IMR-90 (cell line): ENCODE results near the gene CFAP97D1. TPM values are rescaled to one million over a fixed set of nuclear protein-coding genes. Genes with fewer than 3 reads are reported as not detected.

ENCODE experiments used
- ATAC-seq: fragments of 200-7000 bp; cut with Tn5 transposase; 2 replicates; pipeline ENCODE4 v1.9.1; 2020; ENCODE audit warnings: low read depth, mild to moderate bottlenecking, moderate library complexity
- BruUV-seq: library from RNA; stranded (reverse); fragments of 400-500 nt; replicated peaks from 2 replicates; lab custom pipeline; 2021; lab: Mats Ljungman, UMichigan
- CTCF ChIA-PET: fragments of 300-600 bp; formaldehyde crosslinking; extraction: SDS; loops from one replicate; lab custom pipeline; 2021; ENCODE audit warnings: antibody characterized with exemption; lab: Yijun Ruan, JAX
- POLR2A ChIA-PET: fragments of 300-600 bp; sonication (Branson Sonifier 250); formaldehyde crosslinking; loops from one replicate; lab custom pipeline; 2022; ENCODE audit warnings: antibody characterized with exemption; ENCODE audit not compliant: unreplicated experiment; lab: Charles Lee
- DNase-seq: peaks from one replicate; pipeline ENCODE4 v3.0.0; 2013
- H2AFZ ChIP-seq: replicated peaks from 2 replicates; pipeline ENCODE3; 2013; ENCODE audit warnings: low read length, mild to moderate bottlenecking; ENCODE audit not compliant: poor library complexity
- H2AK5ac ChIP-seq: 2 replicates; pipeline ENCODE4 v1.6.1; 2013; ENCODE audit warnings: low read depth, low read length, inconsistent platforms
- H2AK9ac ChIP-seq: replicated peaks from 2 replicates; pipeline ENCODE3; 2013; ENCODE audit warnings: mild to moderate bottlenecking, low read depth, low read length, moderate library complexity; ENCODE audit not compliant: poor library complexity
- H2BK120ac ChIP-seq: 2 replicates; pipeline ENCODE4 v1.6.1; 2013; ENCODE audit warnings: low read depth, low read length, inconsistent platforms
- H2BK15ac ChIP-seq: 3 replicates; pipeline ENCODE4 v1.6.1; 2013; ENCODE audit warnings: low read depth, low read length, inconsistent platforms
- H2BK20ac ChIP-seq: 2 replicates; pipeline ENCODE4 v1.6.1; 2013; ENCODE audit warnings: low read depth, mild to moderate bottlenecking, inconsistent platforms, low read length, moderate library complexity
- H2BK5ac ChIP-seq: 2 replicates; pipeline ENCODE4 v1.6.1; 2013; ENCODE audit warnings: mild to moderate bottlenecking, low read depth, low read length, inconsistent platforms; ENCODE audit not compliant: poor library complexity, severe bottlenecking
- H3K14ac ChIP-seq: replicated peaks from 2 replicates; pipeline ENCODE4 v1.6.1; 2013; ENCODE audit warnings: low read depth, low read length, inconsistent platforms
- H3K18ac ChIP-seq: 2 replicates; pipeline ENCODE4 v1.6.1; 2013; ENCODE audit warnings: low read depth, low read length, control low read depth
- H3K23ac ChIP-seq: 2 replicates; pipeline ENCODE4 v1.6.1; 2013; ENCODE audit warnings: low read depth, low read length, inconsistent platforms
- H3K27ac ChIP-seq: 2 replicates; pipeline ENCODE4 v1.5.1; 2013; ENCODE audit warnings: mild to moderate bottlenecking, control low read depth, low read length; ENCODE audit not compliant: insufficient read depth
- H3K27me3 ChIP-seq: 2 replicates; pipeline ENCODE4 v1.6.1; 2013; ENCODE audit warnings: low read length; ENCODE audit not compliant: control insufficient read depth, insufficient read depth
- H3K36me3 ChIP-seq: 2 replicates; pipeline ENCODE4 v1.6.1; 2013; ENCODE audit warnings: low read length, mixed read lengths; ENCODE audit not compliant: control insufficient read depth, insufficient read depth
- H3K4ac ChIP-seq: 2 replicates; pipeline ENCODE4 v1.6.1; 2013; ENCODE audit warnings: low read depth, low read length, inconsistent platforms
- H3K4me1 ChIP-seq: 2 replicates; pipeline ENCODE4 v1.6.1; 2013; ENCODE audit warnings: low read length, mixed read lengths; ENCODE audit not compliant: control insufficient read depth, insufficient read depth
- H3K4me2 ChIP-seq: 2 replicates; pipeline ENCODE4 v1.6.1; 2013; ENCODE audit warnings: low read depth, mild to moderate bottlenecking, control low read depth, low read length, moderate library complexity
- H3K4me3 ChIP-seq: 2 replicates; pipeline ENCODE4 v1.5.1; 2013; ENCODE audit warnings: low read depth, mild to moderate bottlenecking, control low read depth, low read length, moderate library complexity; ENCODE audit not compliant: insufficient read depth
- H3K56ac ChIP-seq: 2 replicates; pipeline ENCODE4 v1.6.1; 2013; ENCODE audit warnings: low read length, inconsistent platforms; ENCODE audit not compliant: insufficient read depth; ENCODE audit errors: extremely low read depth
- H3K79me1 ChIP-seq, 2 experiments: 2 replicates each; pipeline ENCODE4 v1.6.1; 2013; ENCODE audit warnings: low read length in 2 of 2, inconsistent platforms in 1 of 2, low read depth in 1 of 2
- H3K9ac ChIP-seq: 2 replicates; pipeline ENCODE4 v1.6.1; 2013; ENCODE audit warnings: low read depth, low read length, control low read depth
- H3K9me1 ChIP-seq: 2 replicates; pipeline ENCODE4 v1.6.1; 2013; ENCODE audit warnings: low read length, inconsistent platforms; ENCODE audit not compliant: insufficient read depth
- H3K9me3 ChIP-seq: 2 replicates; pipeline ENCODE4 v1.6.1; 2013; ENCODE audit warnings: low read length; ENCODE audit not compliant: control insufficient read depth, insufficient read depth
- H4K20me1 ChIP-seq: 2 replicates; pipeline ENCODE4 v1.6.1; 2013; ENCODE audit warnings: low read length, inconsistent platforms; ENCODE audit not compliant: insufficient read depth
- H4K5ac ChIP-seq: 2 replicates; pipeline ENCODE4 v1.6.1; 2013; ENCODE audit warnings: mild to moderate bottlenecking, low read depth, low read length, control low read depth
- H4K8ac ChIP-seq, 2 experiments: 2 replicates each; pipeline ENCODE4 v1.6.1; 2013; ENCODE audit warnings: low read depth in 2 of 2, low read length in 2 of 2, control low read depth in 1 of 2, inconsistent platforms in 1 of 2
- H4K91ac ChIP-seq: 2 replicates; pipeline ENCODE4 v1.6.1; 2013; ENCODE audit warnings: low read depth, low read length, inconsistent platforms; ENCODE audit not compliant: insufficient read depth
- BHLHE40 ChIP-seq: fragments of 150-350 bp; IDR thresholded peaks from 2 replicates; pipeline ENCODE4 v1.6.1; 2016; ENCODE audit warnings: mild to moderate bottlenecking, low read depth, low read length
- CHD1 ChIP-seq: IDR thresholded peaks from 2 replicates; pipeline ENCODE4 v1.6.1; 2012; ENCODE audit warnings: low read depth, low read length, improper control_type of control experiment
- CTCF ChIP-seq: conservative IDR thresholded peaks from 2 replicates; pipeline ENCODE4 v1.5.1; 2012; ENCODE audit warnings: mild to moderate bottlenecking, low read depth, low read length, improper control_type of control experiment
- FOS ChIP-seq: fragments of 150-350 bp; IDR thresholded peaks from 2 replicates; pipeline ENCODE4 v1.6.1; 2016; ENCODE audit warnings: low read depth, low read length
- MAZ ChIP-seq: IDR thresholded peaks from 2 replicates; pipeline ENCODE4 v1.6.1; 2012; ENCODE audit warnings: low read depth, mild to moderate bottlenecking, low read length, improper control_type of control experiment, moderate library complexity, borderline replicate concordance
- MXI1 ChIP-seq: IDR thresholded peaks from 2 replicates; pipeline ENCODE4 v1.6.1; 2012; ENCODE audit warnings: low read depth, mild to moderate bottlenecking, low read length, moderate library complexity, borderline replicate concordance
- NFE2L2 ChIP-seq: fragments of 150-350 bp; IDR thresholded peaks from 2 replicates; pipeline ENCODE4 v1.6.1; 2016; ENCODE audit warnings: low read depth, mild to moderate bottlenecking, low read length
- POLR2A ChIP-seq: IDR thresholded peaks from 2 replicates; pipeline ENCODE4 v1.6.1; 2012; ENCODE audit warnings: mild to moderate bottlenecking, low read depth, low read length
- RAD21 ChIP-seq: IDR thresholded peaks from 2 replicates; pipeline ENCODE4 v1.6.1; 2012; ENCODE audit warnings: low read length, improper control_type of control experiment
- RCOR1 ChIP-seq: IDR thresholded peaks from 2 replicates; pipeline ENCODE4 v1.6.1; 2012; ENCODE audit warnings: mild to moderate bottlenecking, low read length, improper control_type of control experiment; ENCODE audit not compliant: insufficient replicate concordance
- RFX5 ChIP-seq: IDR thresholded peaks from 2 replicates; pipeline ENCODE4 v1.8.0; 2012; ENCODE audit warnings: low read depth, mild to moderate bottlenecking, low read length, moderate library complexity
- SMC3 ChIP-seq: fragments of 150-350 bp; IDR thresholded peaks from 2 replicates; pipeline ENCODE4 v1.6.1; 2016; ENCODE audit warnings: low read depth, mild to moderate bottlenecking, antibody characterized with exemption, low read length, moderate library complexity
- WGBS, 2 experiments: methylation state at CpG; one replicate each; pipeline versions ENCODE4 v1.1.5 to v1.1.7; 2013; ENCODE audit warnings: missing lambda C conversion rate in 2 of 2; ENCODE audit not compliant: insufficient read length in 1 of 2; ENCODE audit errors: extremely low coverage in 2 of 2; 5-methylcytosine and 5-hydroxymethylcytosine counted together
- dilution Hi-C: fragments of 300-500 bp; cut with HindIII; formaldehyde crosslinking; loops from one replicate; pipeline ENCODE4 v1.14.3; 2018; ENCODE audit warnings: low sequenced_read_pairs; ENCODE audit not compliant: unreplicated experiment
- in situ Hi-C: fragments of 300-500 bp; cut with MboI; formaldehyde crosslinking; loops from 3 replicates; pipeline ENCODE4 v1.14.3; 2019; ENCODE audit warnings: low sequenced_read_pairs, inconsistent platforms, mixed read lengths
- intact Hi-C: fragments of 100-400 bp; cut with micrococcal nuclease; formaldehyde crosslinking; loops from 2 replicates; pipeline ENCODE4 v1.10.0; 2022
- polyA plus RNA-seq, 3 experiments: library from polyadenylated mRNA; depleted of rRNA; stranded (reverse); fragments of >200 nt; gene quantifications; 2 replicates each; pipeline ENCODE4 v1.2.3, GENCODE V29; 2012; ENCODE audit warnings: low replicate concordance in 1 of 3
- total RNA-seq: library from RNA; depleted of rRNA; stranded (reverse); fragments of >200 nt; gene quantifications from 2 replicates; pipeline ENCODE4 v1.2.3, GENCODE V29; 2012
- TF ChIP-seq, protein P1 (sequence below): fragments of 150-350 bp; IDR thresholded peaks from 2 replicates; pipeline ENCODE4 v1.6.1; 2017; ENCODE audit warnings: mild to moderate bottlenecking, antibody characterized with exemption, low read length, low read depth

CFAP97D1 gene
- total and polyA plus RNA-seq, 2 of the 4 experiments (the other 2 are of a cell fraction) = under 0.01 TPM; not detected in 1

DNA sequence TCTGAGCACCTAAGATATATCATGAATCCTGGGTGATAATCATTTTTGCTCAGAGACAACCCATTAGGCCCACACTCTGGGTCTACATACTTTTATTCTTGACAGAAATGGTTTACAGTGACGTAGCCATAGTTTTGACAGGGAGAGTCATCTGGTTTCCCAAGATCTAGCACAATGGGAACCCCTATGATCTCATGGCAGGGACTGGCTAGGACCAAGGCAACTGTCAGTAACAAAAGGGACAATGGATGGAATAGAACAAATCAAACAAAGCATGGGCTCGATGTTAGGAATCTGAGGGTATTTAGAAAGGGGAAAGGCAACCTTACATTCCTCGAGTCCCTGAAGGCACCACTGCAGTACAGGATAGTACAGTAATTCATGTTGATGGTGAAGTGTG is 20.5 kb downstream of the CFAP97D1 start:
- DNase-seq (no peak), ATAC-seq (no peak)
- no CpG with 5 or more reads among the region's 3 CpGs for WGBS, 2 experiments
- Histone ChIP-seq H3K56ac (no peak overlapping the region), H4K5ac (no peak overlapping the region), H3K9me1 (0 out of 2 replicates have a peak, but pooled peaks cover 5% of the 10 kb centered on the region), H3K4me1 (peaks cover 2% of the 10 kb centered on the region; the same call in 1 of the 2 replicates), H2AFZ (no peak overlapping the region), H3K79me1 (no peaks in the 10 kb centered on the region), H3K27ac (no peak overlapping the region), H2BK20ac (no peak overlapping the region), H3K4ac (no peak overlapping the region), H3K36me3 (peaks cover 5% of the 10 kb centered on the region), H3K23ac (no peak overlapping the region), H3K4me3 (no peak overlapping the region), H2AK5ac (no peak overlapping the region), H3K14ac (no peak overlapping the region), H4K20me1 (peaks cover 5% of the 10 kb centered on the region; the same call in 1 of the 2 replicates), H4K8ac (no peak overlapping the region), H3K18ac (no peak overlapping the region), H2AK9ac (no peak overlapping the region), H3K9ac (no peak overlapping the region), H4K91ac (no peak overlapping the region), H3K9me3 (no peaks in the 10 kb centered on the region; the same call in 1 of the 2 replicates), H2BK120ac (no peak overlapping the region), H3K4me2 (no peak overlapping the region), H3K27me3 (no peaks in the 10 kb centered on the region), H2BK15ac (no peak overlapping the region), H2BK5ac (no peak overlapping the region)
- in situ Hi-C loops (no loop called here), dilution Hi-C loops (no loop called here), intact Hi-C loops (no loop called here)
- ChIA-PET CTCF (no interaction called here), POLR2A (no interaction called here)
- BruUV-seq = no TSS peak
- TF ChIP-seq NFE2L2 (no peak), CHD1 (no peak), RCOR1 (no peak), CTCF (no peak), MXI1 (no peak), RAD21 (no peak), MAZ (no peak), POLR2A (no peak), SMC3 (no peak), BHLHE40 (no peak), FOS (no peak), RFX5 (no peak)
- TF ChIP-seq, protein P1, sequence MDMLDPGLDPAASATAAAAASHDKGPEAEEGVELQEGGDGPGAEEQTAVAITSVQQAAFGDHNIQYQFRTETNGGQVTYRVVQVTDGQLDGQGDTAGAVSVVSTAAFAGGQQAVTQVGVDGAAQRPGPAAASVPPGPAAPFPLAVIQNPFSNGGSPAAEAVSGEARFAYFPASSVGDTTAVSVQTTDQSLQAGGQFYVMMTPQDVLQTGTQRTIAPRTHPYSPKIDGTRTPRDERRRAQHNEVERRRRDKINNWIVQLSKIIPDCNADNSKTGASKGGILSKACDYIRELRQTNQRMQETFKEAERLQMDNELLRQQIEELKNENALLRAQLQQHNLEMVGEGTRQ = no peak
